Chondrocyte (in vitro differentiated cells): ENCODE results near the gene CAST. TPM values are rescaled to one million over a fixed set of nuclear protein-coding genes. Genes with fewer than 3 reads are reported as not detected.

Experiments used
- DNase-seq: peaks from one replicate; pipeline ENCODE4 v3.0.0; 2021; ENCODE audit warnings: mixed read lengths, low spot score
- H3K27ac Mint-ChIP-seq: one replicate; pipeline ENCODE4 v1.8.0; 2021; ENCODE audit warnings: mild to moderate bottlenecking, moderate library complexity, mixed read lengths; ENCODE audit not compliant: unreplicated experiment
- H3K27me3 Mint-ChIP-seq: 2 replicates; pipeline ENCODE4 v1.8.0; 2021; ENCODE audit warnings: low read depth, mixed read lengths
- H3K36me3 Mint-ChIP-seq: 2 replicates; pipeline ENCODE4 v1.8.0; 2021; ENCODE audit warnings: low read depth, mixed read lengths
- H3K4me1 Mint-ChIP-seq: 2 replicates; pipeline ENCODE4 v1.8.0; 2021; ENCODE audit warnings: low read depth, mild to moderate bottlenecking, mixed read lengths
- H3K4me3 Mint-ChIP-seq: one replicate; pipeline ENCODE4 v1.8.0; 2021; ENCODE audit warnings: mild to moderate bottlenecking, moderate library complexity, mixed read lengths; ENCODE audit not compliant: unreplicated experiment
- H3K9me3 Mint-ChIP-seq: 2 replicates; pipeline ENCODE4 v1.8.0; 2021; ENCODE audit warnings: low read depth, mixed read lengths
- CTCF ChIP-seq: fragments of 200-600 bp; sonication (generic); IDR thresholded peaks from 2 replicates; pipeline ENCODE4 v1.5.0; 2021; ENCODE audit warnings: antibody characterized with exemption, mild to moderate bottlenecking, moderate library complexity
- total RNA-seq: library from RNA; stranded (reverse); gene quantifications from 3 replicates; pipeline ENCODE4 v1.2.1, GENCODE V29; 2021

CAST gene
- total RNA-seq, 1 donor from 2014 or later: 131 TPM

- Mint-ChIP-seq H3K27me3 (no peaks in the 10 kb centered on the region), H3K36me3 (peaks cover 3% of the 10 kb centered on the region), H3K27ac (no peak overlapping the region), H3K9me3 (no peaks in the 10 kb centered on the region), H3K4me3 (no peak overlapping the region), H3K4me1 (peaks cover 26% of the 10 kb centered on the region)
- DNase-seq: no peak
- no peak for TF ChIP-seq CTCF
Observed at GRCh38 chr5:96708600-96708999, 46.4 kb downstream of the CAST start.

- Mint-ChIP-seq H3K4me1 (peaks cover 22% of the 10 kb centered on the region), H3K4me3 (no peak overlapping the region), H3K27me3 (no peaks in the 10 kb centered on the region), H3K9me3 (no peaks in the 10 kb centered on the region), H3K27ac (peak overlapping the region; percentile 38), H3K36me3 (peaks cover 3% of the 10 kb centered on the region)
- TF ChIP-seq CTCF: no peak
- no peak for DNase-seq
Observed at GRCh38 chr5:96709152-96709821, 47.1 kb downstream of the CAST start.

- no peak for TF ChIP-seq CTCF
- no peak for DNase-seq
- no peak overlapping the region for H3K27ac Mint-ChIP-seq
Observed at GRCh38 chr5:96712100-96712746, 50.0 kb downstream of the CAST start.

GRCh38 chr5:96714450-96714849 is 52.3 kb downstream of the CAST start:
- Mint-ChIP-seq H3K36me3 (peaks cover 3% of the 10 kb centered on the region), H3K27ac (peak overlapping the region; percentile 88), H3K9me3 (no peaks in the 10 kb centered on the region), H3K4me3 (no peak overlapping the region), H3K4me1 (peaks cover 26% of the 10 kb centered on the region), H3K27me3 (no peaks in the 10 kb centered on the region)
- no peak for TF ChIP-seq CTCF
- no peak for DNase-seq

More at GRCh38 chr5:96712100-96712746, 50.0 kb downstream of the CAST start:
- peaks cover 3% of the 10 kb centered on the region for H3K36me3 Mint-ChIP-seq
- peaks cover 32% of the 10 kb centered on the region for H3K4me1 Mint-ChIP-seq
- H3K9me3 Mint-ChIP-seq: no peaks in the 10 kb centered on the region
- no peak overlapping the region for H3K4me3 Mint-ChIP-seq
- no peaks in the 10 kb centered on the region for H3K27me3 Mint-ChIP-seq

GRCh38 chr5:96714951-96715451 is 52.8 kb downstream of the CAST start:
- DNase-seq: no peak
- peaks cover 23% of the 10 kb centered on the region for H3K4me1 Mint-ChIP-seq
- H3K36me3 Mint-ChIP-seq: peaks cover 3% of the 10 kb centered on the region
- H3K9me3 Mint-ChIP-seq: no peaks in the 10 kb centered on the region
- no peak for TF ChIP-seq CTCF
- no peak overlapping the region for H3K4me3 Mint-ChIP-seq
- peak overlapping the region; percentile 88 for H3K27ac Mint-ChIP-seq
- no peaks in the 10 kb centered on the region for H3K27me3 Mint-ChIP-seq
